H1 (cell line): ENCODE data around the gene A2ML1. TPM values are rescaled to one million over a fixed set of nuclear protein-coding genes. Genes with fewer than 3 reads are reported as not detected.
"Not testable (repeated sequence)": the region's sequence is repeated elsewhere in the genome, so short reads cannot be mapped to it uniquely, and the experiment has no call there.

ENCODE experiments used
- CTCF ChIA-PET: fragments of 300-600 bp; sonication (Branson Sonifier 250); formaldehyde crosslinking; loops from one replicate; lab custom pipeline; 2021; ENCODE audit not compliant: partially characterized antibody; lab: Charles Lee
- POLR2A ChIA-PET: fragments of 300-600 bp; sonication (Branson Sonifier 250); formaldehyde crosslinking; loops from one replicate; lab custom pipeline; 2021; ENCODE audit warnings: inconsistent platforms; ENCODE audit not compliant: partially characterized antibody; lab: Charles Lee
- DNase-seq, 2 experiments: peaks; one replicate each; pipeline versions ENCODE4 v3.0.0 to v3.0.0-alpha.2; 2010 to 2022; ENCODE audit warnings: low spot score in 2 of 2, low read depth in 1 of 2, mixed read lengths in 1 of 2
- FAIRE-seq: peaks from 2 replicates; lab custom pipeline; 2011; peaks lifted over from hg19 to GRCh38; lab: Jason Lieb, UNC
- H2AFZ ChIP-seq: 2 replicates; pipeline ENCODE4 v1.8.1; 2012; ENCODE audit warnings: low read length, inconsistent platforms
- H2AK5ac ChIP-seq: 2 replicates; pipeline ENCODE4 v1.6.1; 2013; ENCODE audit warnings: low read depth, low read length
- H2BK120ac ChIP-seq: replicated peaks from 2 replicates; pipeline ENCODE3; 2013; ENCODE audit warnings: low read depth, low read length, inconsistent platforms
- H2BK12ac ChIP-seq: 2 replicates; pipeline ENCODE4 v1.6.1; 2013; ENCODE audit warnings: low read depth, low read length
- H2BK15ac ChIP-seq: 2 replicates; pipeline ENCODE4 v1.6.1; 2013; ENCODE audit warnings: low read length
- H2BK20ac ChIP-seq: 2 replicates; pipeline ENCODE4 v1.6.1; 2013; ENCODE audit warnings: low read length
- H2BK5ac ChIP-seq: 2 replicates; pipeline ENCODE4 v1.6.1; 2013; ENCODE audit warnings: low read depth, low read length
- H3K14ac ChIP-seq: 2 replicates; pipeline ENCODE4 v1.6.1; 2013; ENCODE audit warnings: inconsistent platforms; ENCODE audit not compliant: insufficient read length
- H3K18ac ChIP-seq: 2 replicates; pipeline ENCODE4 v1.6.1; 2013; ENCODE audit warnings: low read length; ENCODE audit errors: extremely low read depth
- H3K23ac ChIP-seq: 2 replicates; pipeline ENCODE4 v1.6.1; 2013; ENCODE audit warnings: inconsistent platforms; ENCODE audit not compliant: insufficient read length
- H3K23me2 ChIP-seq: 2 replicates; pipeline ENCODE4 v1.6.1; 2013; ENCODE audit warnings: low read depth, low read length
- H3K27ac ChIP-seq: 2 replicates; pipeline ENCODE4 v1.6.1; 2011; ENCODE audit warnings: low read depth, low read length, inconsistent platforms
- H3K27me3 ChIP-seq, 4 experiments: replicated peaks in 1 of 4; 1 replicate in 1 of 4; 2 replicates in 3 of 4; pipeline versions ENCODE4 v1.6.1 to v1.8.1; 2011 to 2013; ENCODE audit warnings: low read length in 3 of 4, mild to moderate bottlenecking in 3 of 4, inconsistent platforms in 2 of 4, mixed read lengths in 2 of 4, moderate library complexity in 1 of 4; ENCODE audit not compliant: control insufficient read depth in 3 of 4, insufficient read depth in 3 of 4; ENCODE audit errors: extremely low read depth in 1 of 4
- H3K36me3 ChIP-seq, 4 experiments: 2 replicates each; pipeline versions ENCODE4 v1.6.1 to v1.8.1; 2011 to 2013; ENCODE audit warnings: mild to moderate bottlenecking in 4 of 4, low read length in 3 of 4, moderate library complexity in 2 of 4, control low read depth in 1 of 4, inconsistent platforms in 1 of 4; ENCODE audit not compliant: insufficient read depth in 4 of 4, control insufficient read depth in 2 of 4
- H3K4ac ChIP-seq: replicated peaks from 2 replicates; pipeline ENCODE3; 2013; ENCODE audit warnings: low read length, low read depth, mixed read lengths, inconsistent platforms; ENCODE audit not compliant: insufficient read length
- H3K4me1 ChIP-seq, 4 experiments: replicated peaks in 1 of 4; 1 replicate in 1 of 4; 2 replicates in 3 of 4; pipeline versions ENCODE4 v1.6.1 to v1.8.1; 2011 to 2013; ENCODE audit warnings: low read length in 3 of 4, inconsistent platforms in 2 of 4, mixed read lengths in 1 of 4; ENCODE audit not compliant: insufficient read depth in 4 of 4, control insufficient read depth in 3 of 4
- H3K4me2 ChIP-seq, 2 experiments: 2 replicates each; pipeline versions ENCODE4 v1.6.1 to v1.8.1; 2011 to 2013; ENCODE audit warnings: low read depth in 2 of 2, low read length in 2 of 2, control low read depth in 1 of 2, inconsistent platforms in 1 of 2, mild to moderate bottlenecking in 1 of 2; ENCODE audit not compliant: insufficient read depth in 1 of 2
- H3K4me3 ChIP-seq, 4 experiments: fragments of 200-600, 300-600 bp in 1 of 4; sonication (generic), shearing (Covaris generic), sonication (Bioruptor Twin) in 1 of 4; 2 replicates each; pipeline versions ENCODE4 v1.5.1 to v1.8.1; 2011 to 2016; ENCODE audit warnings: low read length in 4 of 4, low read depth in 3 of 4, control low read depth in 2 of 4, inconsistent platforms in 2 of 4, mild to moderate bottlenecking in 2 of 4, mixed read lengths in 1 of 4, moderate library complexity in 1 of 4; ENCODE audit not compliant: insufficient read depth in 2 of 4; ENCODE audit errors: extremely low read depth in 1 of 4
- H3K56ac ChIP-seq: replicated peaks from 2 replicates; pipeline ENCODE3; 2013; ENCODE audit warnings: low read depth, mild to moderate bottlenecking, mixed read lengths, low read length, inconsistent platforms; ENCODE audit not compliant: insufficient read length
- H3K79me1 ChIP-seq: 2 replicates; pipeline ENCODE4 v1.6.1; 2013; ENCODE audit warnings: low read depth, low read length, control low read depth
- H3K79me2 ChIP-seq, 2 experiments: 2 replicates each; pipeline versions ENCODE4 v1.6.1 to v1.8.1; 2012 to 2013; ENCODE audit warnings: low read length in 2 of 2, mild to moderate bottlenecking in 2 of 2, inconsistent platforms in 1 of 2; ENCODE audit not compliant: insufficient read depth in 2 of 2, control insufficient read depth in 1 of 2
- H3K9ac ChIP-seq, 4 experiments: replicated peaks in 1 of 4; 1 replicate in 1 of 4; 2 replicates in 3 of 4; pipeline versions ENCODE4 v1.6.1 to v1.8.1; 2011 to 2013; ENCODE audit warnings: low read depth in 3 of 4, low read length in 3 of 4, control low read depth in 2 of 4, mild to moderate bottlenecking in 2 of 4, moderate library complexity in 2 of 4, inconsistent platforms in 1 of 4; ENCODE audit errors: extremely low read depth in 1 of 4
- H3K9me3 ChIP-seq, 2 experiments: 2 replicates each; pipeline versions ENCODE4 v1.6.1 to v1.8.1; 2012 to 2013; ENCODE audit warnings: mild to moderate bottlenecking in 2 of 2, moderate library complexity in 2 of 2, control low read depth in 1 of 2, inconsistent platforms in 1 of 2, low read depth in 1 of 2, low read length in 1 of 2, mixed read lengths in 1 of 2; ENCODE audit not compliant: insufficient read depth in 2 of 2
- H4K20me1 ChIP-seq, 2 experiments: replicated peaks in 1 of 2; 2 replicates each; pipeline versions ENCODE3 to v1.8.1; 2011 to 2013; ENCODE audit warnings: inconsistent platforms in 2 of 2, low read length in 2 of 2, mild to moderate bottlenecking in 1 of 2; ENCODE audit not compliant: insufficient read depth in 2 of 2, control insufficient read depth in 1 of 2
- H4K5ac ChIP-seq: 2 replicates; pipeline ENCODE4 v1.6.1; 2013; ENCODE audit warnings: low read length, low read depth, mixed read lengths, inconsistent platforms; ENCODE audit not compliant: insufficient read length
- H4K8ac ChIP-seq: 2 replicates; pipeline ENCODE4 v1.8.0; 2013; ENCODE audit warnings: mild to moderate bottlenecking, moderate library complexity, low read length, inconsistent platforms; ENCODE audit not compliant: insufficient read depth; ENCODE audit errors: extremely low read depth
- H4K91ac ChIP-seq: replicated peaks from 2 replicates; pipeline ENCODE3; 2013; ENCODE audit warnings: low read length, mixed read lengths, inconsistent platforms; ENCODE audit not compliant: insufficient read length
- EGR1 ChIP-seq: IDR thresholded peaks from 2 replicates; pipeline ENCODE4 v1.6.1; 2011; ENCODE audit warnings: low read depth, low read length, borderline replicate concordance
- PHF8 ChIP-seq: fragments of 200-600 bp; sonication (generic); conservative IDR thresholded peaks from 2 replicates; pipeline ENCODE4 v1.7.1; 2012; ENCODE audit warnings: low read depth, mild to moderate bottlenecking, inconsistent platforms, low read length, moderate library complexity
- POLR2AphosphoS5 ChIP-seq: IDR thresholded peaks from 2 replicates; pipeline ENCODE4 v1.6.1; 2011; ENCODE audit warnings: low read depth, low read length
- RAD21 ChIP-seq, 2 experiments: IDR thresholded peaks in 1 of 2; conservative IDR thresholded peaks in 1 of 2; 2 replicates each; pipeline ENCODE4 v1.6.1; 2011; ENCODE audit warnings: low read depth in 2 of 2, low read length in 2 of 2, improper control_type of control experiment in 1 of 2, inconsistent platforms in 1 of 2, mild to moderate bottlenecking in 1 of 2, moderate library complexity in 1 of 2
- TBP ChIP-seq: IDR thresholded peaks from 2 replicates; pipeline ENCODE4 v1.6.1; 2011; ENCODE audit warnings: low read depth, low read length, improper control_type of control experiment
- WGBS, 2 experiments: shearing (Covaris generic) in 1 of 2; methylation state at CpG; one replicate each; pipeline versions ENCODE4 v1.1.6 to v1.1.7; 2013 to 2015; ENCODE audit warnings: low lambda C conversion rate in 2 of 2, mixed read lengths in 2 of 2, inconsistent platforms in 1 of 2, low coverage in 1 of 2, missing lambda C conversion rate in 1 of 2; ENCODE audit not compliant: insufficient replicate concordance in 2 of 2, insufficient coverage in 1 of 2, insufficient read length in 1 of 2; ENCODE audit errors: extremely low coverage in 1 of 2, missing lambda C conversion rate in 1 of 2; 5-methylcytosine and 5-hydroxymethylcytosine counted together
- polyA plus RNA-seq, 7 experiments: library from polyadenylated mRNA; depleted of rRNA in 3 of 7; stranded (reverse) in 5 of 7; unstranded in 2 of 7; fragments of >200 nt in 5 of 7; fragments of 200-250 nt in 2 of 7; gene quantifications; 1 replicate in 5 of 7; 2 replicates in 1 of 7; 4 replicates in 1 of 7; pipeline versions ENCODE4 v1.2.1 to v1.2.3, GENCODE V29; 2011 to 2013; ENCODE audit warnings: missing spikeins in 2 of 7, mixed read lengths in 2 of 7
- total RNA-seq: library from RNA; stranded (reverse); fragmentation: NEBNext Ultra II Directional; extraction: Animal tissue kit (Norgen Biotek cat#: 25700); gene quantifications from 2 replicates; pipeline ENCODE4 v1.2.1, GENCODE V29; 2021
- TF ChIP-seq, protein P1 (sequence below), 3 experiments: IDR thresholded peaks; 1 replicate in 2 of 3; 2 replicates in 1 of 3; pipeline versions ENCODE4 v1.5.1 to v1.6.1; 2011; ENCODE audit warnings: low read length in 3 of 3, mild to moderate bottlenecking in 3 of 3, inconsistent platforms in 2 of 3, low read depth in 1 of 3, moderate library complexity in 1 of 3; ENCODE audit not compliant: insufficient read depth in 1 of 3; ENCODE audit errors: control extremely low read depth in 1 of 3

The A2ML1 gene
- total and polyA plus RNA-seq, 2 of the 8 experiments (the other 6 are each of a cell fraction or from before 2014, with no cell fraction given), result 10.2 to 10.3 TPM

DNA sequence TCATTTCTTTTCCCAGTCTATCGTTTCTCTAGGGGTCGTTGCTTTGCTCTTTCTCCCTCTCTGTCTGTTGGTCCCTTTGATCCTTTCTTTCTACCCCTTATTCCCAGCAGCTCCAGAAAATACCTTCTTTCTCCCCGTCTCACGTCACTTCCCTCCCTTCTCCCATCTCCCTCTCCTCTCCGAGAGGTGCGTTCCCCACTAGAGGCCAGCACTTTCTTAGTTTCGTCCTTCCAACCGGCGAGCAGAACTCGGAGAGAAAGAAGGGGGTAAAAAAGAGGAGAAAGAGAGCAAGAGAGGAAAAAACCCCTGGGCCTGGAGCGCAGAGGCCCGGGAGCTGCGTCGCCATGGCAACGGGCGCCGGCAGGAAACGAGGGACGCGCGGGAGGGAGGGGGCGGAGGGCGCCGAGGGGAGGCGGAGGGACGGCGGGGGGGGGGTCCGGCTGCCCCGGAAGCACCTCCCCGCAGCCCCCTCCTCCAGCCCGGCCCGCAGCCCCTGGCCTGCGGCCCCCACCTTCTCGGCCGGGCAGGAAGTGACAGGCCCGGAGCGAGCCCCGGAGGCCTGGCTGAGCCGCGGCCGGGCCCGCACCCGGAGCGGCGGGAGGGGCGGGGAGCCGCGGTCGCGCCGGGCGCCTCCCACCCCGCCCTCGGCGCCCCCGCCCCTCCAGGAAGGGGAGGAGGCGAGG is 91.8 kb downstream of the A2ML1 start, which contains the start of gene PHC1:
TSS of gene PHC1 (plus strand) at position 477 of the 683 bp plus-strand sequence. CDS start 3,169 bp downstream, outside the sequence.
- peak within 1 kb of the TSS; percentile 96 for H3K4ac ChIP-seq
- not testable (repeated sequence) for H3K9me3 ChIP-seq, H3K23ac ChIP-seq, H3K23me2 ChIP-seq, H2BK15ac ChIP-seq, H3K79me1 ChIP-seq, H4K8ac ChIP-seq, H3K27me3 ChIP-seq, H2AFZ ChIP-seq
- peak within 1 kb of the TSS; percentile 99 for H3K18ac ChIP-seq
- peaks cover 5 to 34% (median 13%) of the 10 kb centered on the region in 4 experiments; a peak in 7 of 8 replicates for H3K36me3 ChIP-seq
- peak within 1 kb of the TSS; percentile 89 for H3K27ac ChIP-seq
- peak within 1 kb of the TSS; percentile 91 to 99 (median 98) for H3K4me3 ChIP-seq
- peak within 1 kb of the TSS; percentile 59 to 90 (median 83) for H3K9ac ChIP-seq
- WGBS, 2 experiments, result 0% methylated on average over 16 of the region's 57 CpGs; no CpG with 5 or more reads in 1 of the 2 experiments
- FAIRE-seq, result peak; percentile 48
- POLR2A ChIA-PET, result interaction anchor here (0.8 to 18.7 kb wide), 20 partner anchors 8 to 221 kb away, joined by 3 to 438 read pairs (median 5); partner anchors contain the start of genes M6PR and RIMKLB
- H2BK5ac ChIP-seq, result peak within 1 kb of the TSS; percentile 98
- peak within 1 kb of the TSS; percentile 78 to 92 for H3K4me2 ChIP-seq
- H2BK120ac ChIP-seq, result peak within 1 kb of the TSS; percentile 93
- peak within 1 kb of the TSS; percentile 26; the same call in 1 of the 2 replicates for H2BK20ac ChIP-seq
- H2AK5ac ChIP-seq, result 0 out of 2 replicates have a peak within 1 kb of the TSS, but pooled peaks have one; percentile 18
- H4K91ac ChIP-seq, result peak within 1 kb of the TSS; percentile 96
- peak within 1 kb of the TSS; percentile 9 for H3K14ac ChIP-seq
- peaks cover 11 to 16% of the 10 kb centered on the region in 2 experiments for H4K20me1 ChIP-seq
- DNase-seq, result peak in 1 of 2 experiments; percentile 82
- peaks cover 34 to 47% of the 10 kb centered on the region in 2 experiments for H3K79me2 ChIP-seq
- peak within 1 kb of the TSS; percentile 52; the same call in 1 of the 2 replicates for H2BK12ac ChIP-seq
- H3K56ac ChIP-seq, result peak within 1 kb of the TSS; percentile 92
- H3K4me1 ChIP-seq, result peaks cover 0 to 37% (median 14%) of the 10 kb centered on the region in 4 experiments; a peak in 5 of 7 replicates
- peak within 1 kb of the TSS; percentile 100 for H4K5ac ChIP-seq
- CTCF ChIA-PET, result interaction anchor here (0.9 to 2.0 kb wide), 4 partner anchors 8 to 216 kb away, joined by 3 to 8 read pairs (median 4); partner anchors contain the start of gene RIMKLB
- TF ChIP-seq, protein P1, sequence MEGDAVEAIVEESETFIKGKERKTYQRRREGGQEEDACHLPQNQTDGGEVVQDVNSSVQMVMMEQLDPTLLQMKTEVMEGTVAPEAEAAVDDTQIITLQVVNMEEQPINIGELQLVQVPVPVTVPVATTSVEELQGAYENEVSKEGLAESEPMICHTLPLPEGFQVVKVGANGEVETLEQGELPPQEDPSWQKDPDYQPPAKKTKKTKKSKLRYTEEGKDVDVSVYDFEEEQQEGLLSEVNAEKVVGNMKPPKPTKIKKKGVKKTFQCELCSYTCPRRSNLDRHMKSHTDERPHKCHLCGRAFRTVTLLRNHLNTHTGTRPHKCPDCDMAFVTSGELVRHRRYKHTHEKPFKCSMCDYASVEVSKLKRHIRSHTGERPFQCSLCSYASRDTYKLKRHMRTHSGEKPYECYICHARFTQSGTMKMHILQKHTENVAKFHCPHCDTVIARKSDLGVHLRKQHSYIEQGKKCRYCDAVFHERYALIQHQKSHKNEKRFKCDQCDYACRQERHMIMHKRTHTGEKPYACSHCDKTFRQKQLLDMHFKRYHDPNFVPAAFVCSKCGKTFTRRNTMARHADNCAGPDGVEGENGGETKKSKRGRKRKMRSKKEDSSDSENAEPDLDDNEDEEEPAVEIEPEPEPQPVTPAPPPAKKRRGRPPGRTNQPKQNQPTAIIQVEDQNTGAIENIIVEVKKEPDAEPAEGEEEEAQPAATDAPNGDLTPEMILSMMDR (IDR thresholded peaks at IDR 0.05; ENCODE audit: control extremely low read depth in 1 of 3, insufficient read depth in 1 of 3, low read depth in 1 of 3, low read length in 3 of 3), result peak; percentile 12 to 43 (median 30); a peak in 2 of 4 replicates
- 0 out of 4 replicates have a peak, but pooled peaks of 1 of the 2 experiments have one; percentile 11 for TF ChIP-seq RAD21 (IDR thresholded peaks at IDR 0.05 in 1 of 2, conservative IDR thresholded peaks at IDR 0.05 in 1 of 2; ENCODE audit: low read depth in 2 of 2, low read length in 2 of 2)
- peak; percentile 59 for TF ChIP-seq POLR2AphosphoS5
- TF ChIP-seq EGR1, result peak; percentile 53; the same call in 1 of the 2 replicates
- TF ChIP-seq PHF8, result 0 out of 2 replicates have a peak, but pooled peaks have one; percentile 20
- peak; percentile 74 for TF ChIP-seq TBP
